LNCaP clone FGC (cell line): ENCODE results near the gene MAP7.

Experiments used
- DNase-seq: peaks from one replicate; pipeline ENCODE4 v3.0.0-alpha.2; 2011; ENCODE audit warnings: low read depth
- H3K4me3 ChIP-seq: 2 replicates; pipeline ENCODE4 v1.5.1; 2011; ENCODE audit warnings: mild to moderate bottlenecking, low read depth, low read length, control low read depth
- TF ChIP-seq, protein P1 (sequence below): IDR thresholded peaks from 2 replicates; pipeline ENCODE4 v1.5.1; 2012; ENCODE audit warnings: mild to moderate bottlenecking; ENCODE audit not compliant: control insufficient read depth, insufficient read depth; ENCODE audit errors: extremely low read depth

Gene MAP7

DNA sequence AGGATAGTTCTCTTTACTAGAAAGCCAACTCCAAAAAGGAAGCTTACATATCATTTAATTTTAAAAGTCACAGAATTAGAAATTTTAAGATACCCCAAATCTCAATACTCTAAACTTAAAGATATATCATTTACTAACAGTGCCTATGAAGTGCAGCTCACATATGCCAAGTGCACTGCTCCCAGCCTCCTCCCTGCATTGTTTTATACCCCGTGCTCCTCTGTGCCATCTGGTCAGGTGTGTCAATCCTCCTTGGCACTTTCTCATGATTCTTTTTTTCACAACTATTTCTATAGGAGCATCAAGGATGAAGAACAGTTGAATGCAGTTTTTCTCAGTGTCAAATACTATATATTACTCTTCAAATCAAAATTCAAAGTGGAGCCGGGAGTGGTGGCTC is 8.8 kb downstream of the MAP7 start:
- TF ChIP-seq, protein P1, sequence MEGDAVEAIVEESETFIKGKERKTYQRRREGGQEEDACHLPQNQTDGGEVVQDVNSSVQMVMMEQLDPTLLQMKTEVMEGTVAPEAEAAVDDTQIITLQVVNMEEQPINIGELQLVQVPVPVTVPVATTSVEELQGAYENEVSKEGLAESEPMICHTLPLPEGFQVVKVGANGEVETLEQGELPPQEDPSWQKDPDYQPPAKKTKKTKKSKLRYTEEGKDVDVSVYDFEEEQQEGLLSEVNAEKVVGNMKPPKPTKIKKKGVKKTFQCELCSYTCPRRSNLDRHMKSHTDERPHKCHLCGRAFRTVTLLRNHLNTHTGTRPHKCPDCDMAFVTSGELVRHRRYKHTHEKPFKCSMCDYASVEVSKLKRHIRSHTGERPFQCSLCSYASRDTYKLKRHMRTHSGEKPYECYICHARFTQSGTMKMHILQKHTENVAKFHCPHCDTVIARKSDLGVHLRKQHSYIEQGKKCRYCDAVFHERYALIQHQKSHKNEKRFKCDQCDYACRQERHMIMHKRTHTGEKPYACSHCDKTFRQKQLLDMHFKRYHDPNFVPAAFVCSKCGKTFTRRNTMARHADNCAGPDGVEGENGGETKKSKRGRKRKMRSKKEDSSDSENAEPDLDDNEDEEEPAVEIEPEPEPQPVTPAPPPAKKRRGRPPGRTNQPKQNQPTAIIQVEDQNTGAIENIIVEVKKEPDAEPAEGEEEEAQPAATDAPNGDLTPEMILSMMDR: no peak
- DNase-seq: no peak
- H3K4me3 ChIP-seq: no peak overlapping the region

DNA sequence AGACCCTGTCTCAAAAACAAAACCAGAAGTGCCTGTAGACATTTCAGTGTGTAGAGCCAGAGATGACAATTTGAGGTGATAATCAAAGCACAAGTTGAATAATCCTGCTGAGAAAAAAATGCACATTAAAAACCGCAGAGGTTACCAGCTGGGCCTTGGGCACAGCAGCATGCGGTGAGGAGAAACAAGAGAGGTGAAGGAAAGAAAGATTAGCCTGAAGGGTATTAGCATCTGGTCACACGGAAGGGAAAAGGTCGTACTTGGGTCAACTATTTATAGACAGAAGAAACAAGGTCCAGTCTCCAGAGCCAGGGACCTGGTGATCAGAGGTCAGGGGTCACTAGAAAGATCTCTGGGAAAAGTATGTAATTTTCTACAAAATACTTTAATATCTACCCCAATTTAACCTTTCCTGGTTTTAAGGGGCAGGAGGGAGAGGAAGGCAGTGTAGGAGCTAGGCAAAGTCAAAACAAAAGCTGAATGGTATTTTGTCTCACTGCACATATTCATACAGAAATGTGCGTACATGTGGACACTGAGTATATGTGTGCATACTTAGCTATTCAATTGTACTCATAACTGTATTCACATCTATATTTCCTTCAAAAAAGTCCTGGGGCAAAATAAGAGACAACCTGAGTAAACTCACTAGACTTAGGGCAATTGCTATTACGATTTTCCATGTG is 10.1 kb downstream of the MAP7 start:
- no peak for DNase-seq
- no peak overlapping the region for H3K4me3 ChIP-seq

DNA sequence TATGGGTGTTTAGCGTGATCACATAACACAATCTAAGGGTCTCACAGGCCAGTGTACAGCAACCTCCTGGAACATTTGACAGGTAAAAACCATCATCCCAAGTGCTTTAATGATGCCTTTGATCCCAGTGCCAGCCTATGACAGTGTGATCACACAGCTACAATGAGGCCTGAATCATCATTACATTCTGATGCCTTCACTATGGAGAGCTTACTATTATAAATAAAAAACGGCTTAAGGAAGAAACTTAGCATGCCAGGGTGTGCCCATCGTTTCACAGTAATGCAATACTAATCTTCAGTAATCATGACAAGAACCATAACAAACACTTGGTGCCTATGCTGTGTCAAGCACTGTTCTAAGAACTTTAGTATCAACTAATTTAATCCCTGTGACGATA is 11.4 kb downstream of the MAP7 start:
- TF ChIP-seq, protein P1: no peak
- no peak for DNase-seq
- no peak overlapping the region for H3K4me3 ChIP-seq

More for the DNA sequence above, 10.1 kb downstream of the MAP7 start:
- TF ChIP-seq, protein P1: no peak

DNA sequence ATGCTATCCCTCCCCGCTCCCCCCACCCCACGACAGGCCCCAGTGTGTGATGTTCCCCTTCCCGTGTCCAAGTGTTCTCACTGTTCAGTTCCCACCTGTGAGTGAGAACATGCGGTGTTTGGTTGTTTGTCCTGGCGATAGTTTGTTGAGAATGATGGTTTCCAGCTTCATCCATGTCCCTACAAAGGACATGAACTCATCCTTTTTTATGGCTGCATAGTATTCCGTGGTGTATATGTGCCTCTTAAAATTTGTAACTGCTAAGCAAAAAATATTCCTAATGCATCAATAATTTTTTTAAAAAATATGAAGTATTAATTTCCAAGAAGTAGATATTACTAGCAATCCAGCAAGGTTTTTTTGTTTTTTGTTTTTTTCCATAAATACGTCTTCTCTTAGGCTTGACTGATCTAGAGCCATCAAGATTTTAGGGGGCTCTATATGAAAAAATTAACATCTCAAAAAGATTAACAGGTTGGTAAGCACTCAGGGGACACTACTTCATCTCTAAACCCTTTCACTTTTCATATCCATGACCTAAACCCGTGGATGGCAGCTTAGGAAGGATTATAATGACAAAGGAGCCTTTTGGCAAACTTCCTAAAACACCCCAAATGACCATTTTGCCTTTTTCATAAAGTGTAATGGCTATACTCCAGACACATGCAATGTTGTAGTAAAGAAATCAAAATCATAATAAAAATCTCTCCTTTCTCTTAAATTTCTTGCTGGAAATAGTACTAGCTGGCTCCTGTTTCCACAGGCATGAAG is 14.2 kb downstream of the MAP7 start:
- H3K4me3 ChIP-seq: no peak overlapping the region
- TF ChIP-seq, protein P1: no peak
- no peak for DNase-seq

DNA sequence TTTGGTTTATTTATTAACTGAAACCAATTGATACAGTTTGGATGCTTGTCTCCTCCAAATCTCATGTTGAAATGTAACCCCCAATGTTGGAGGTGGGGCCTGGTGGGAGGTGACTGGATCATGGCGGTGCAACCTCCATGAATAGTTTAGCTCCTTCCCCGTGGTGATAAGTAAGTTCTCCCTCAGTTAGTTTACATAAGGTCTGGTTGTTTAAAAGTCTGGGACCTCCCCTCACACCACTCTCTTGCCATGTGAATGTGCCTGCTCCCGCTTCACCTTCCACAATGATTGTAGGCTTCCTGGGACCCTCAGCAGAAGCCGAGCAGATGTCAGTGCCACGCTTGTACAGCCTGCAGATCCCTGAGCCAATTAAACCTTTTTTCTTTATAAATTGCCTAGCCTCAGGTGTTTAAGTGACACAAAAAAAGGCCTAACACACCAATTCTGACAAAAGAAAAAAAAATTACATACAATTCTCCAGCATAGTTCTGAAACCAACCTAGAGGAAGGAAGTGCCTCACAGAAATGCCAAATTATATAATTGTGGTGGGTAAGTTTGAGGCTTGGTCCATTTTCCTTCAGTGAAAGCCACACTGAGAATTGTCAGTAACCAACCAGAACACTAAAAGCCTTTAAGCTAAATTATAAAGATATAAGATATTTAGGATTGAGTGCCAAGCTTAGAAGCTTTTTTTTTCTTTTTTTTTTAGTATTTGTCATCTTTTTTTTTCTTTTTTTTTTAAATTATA is 15.0 kb downstream of the MAP7 start:
- TF ChIP-seq, protein P1: no peak
- no peak overlapping the region for H3K4me3 ChIP-seq
- DNase-seq: no peak

DNA sequence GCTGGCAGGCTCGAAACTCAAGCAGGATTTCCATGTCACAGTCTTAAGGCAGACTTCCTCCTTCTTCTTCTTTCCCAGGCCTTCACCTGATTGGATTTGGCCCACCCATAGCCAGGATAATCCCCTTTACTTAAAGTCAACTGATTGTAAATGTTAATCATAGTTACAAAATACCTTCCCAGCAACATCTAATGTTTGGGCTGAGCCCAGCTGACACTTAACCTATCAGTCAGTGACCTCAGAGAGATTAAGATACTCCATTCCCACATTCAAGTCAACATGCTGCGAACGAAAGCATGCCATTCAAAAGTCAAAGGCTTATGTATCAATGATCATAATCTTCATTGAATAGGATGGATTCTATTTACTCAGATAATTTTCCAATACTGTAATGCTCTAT is 16.0 kb downstream of the MAP7 start:
- no peak for DNase-seq
- H3K4me3 ChIP-seq: no peak overlapping the region
- TF ChIP-seq, protein P1: no peak
